HCT116 (cell line): ENCODE measurements around the gene SLC1A3.

Experiments used
- EGR1 ChIP-seq: IDR thresholded peaks from 2 replicates; pipeline ENCODE4 v1.6.1; 2012; ENCODE audit warnings: low read depth
- EZH2 ChIP-seq: fragments of 200-600 bp; sonication (generic); IDR thresholded peaks from 2 replicates; pipeline ENCODE4 v1.6.1; 2017; ENCODE audit warnings: antibody characterized with exemption, mixed run types
- JUND ChIP-seq: IDR thresholded peaks from 2 replicates; pipeline ENCODE4 v1.6.1; 2012
- POLR2A ChIP-seq: IDR thresholded peaks from 2 replicates; pipeline ENCODE4 v1.7.0; 2011; ENCODE audit warnings: borderline replicate concordance; ENCODE audit not compliant: insufficient read depth, insufficient read length; ENCODE audit errors: extremely low read depth
- SIN3A ChIP-seq: IDR thresholded peaks from 2 replicates; pipeline ENCODE4 v1.6.1; 2012; ENCODE audit warnings: low read depth
- YY1 ChIP-seq: IDR thresholded peaks from 2 replicates; pipeline ENCODE4 v1.6.1; 2011; ENCODE audit warnings: low read length, low read depth, moderate library complexity, mild to moderate bottlenecking; ENCODE audit not compliant: insufficient replicate concordance; ENCODE audit errors: extremely low read depth
- ZNF274 ChIP-seq: fragments of 200-500 bp; sonication (Bioruptor generic); IDR thresholded peaks from 2 replicates; pipeline ENCODE4 v1.6.1; 2014; ENCODE audit warnings: mild to moderate bottlenecking, low read depth, low read length, inconsistent platforms
- TF ChIP-seq, protein P1 (sequence below), 3 experiments: fragments of 200-600 bp in 1 of 3; sonication (generic) in 1 of 3; IDR thresholded peaks in 2 of 3; conservative IDR thresholded peaks in 1 of 3; 2 replicates each; pipeline ENCODE4 v1.5.1; 2012 to 2017; ENCODE audit warnings: low read depth in 2 of 3, low read length in 2 of 3, antibody characterized with exemption in 1 of 3, borderline replicate concordance in 1 of 3, control low read depth in 1 of 3, mild to moderate bottlenecking in 1 of 3, mixed read lengths in 1 of 3, mixed run types in 1 of 3, moderate library complexity in 1 of 3; ENCODE audit not compliant: insufficient read depth in 1 of 3

DNA sequence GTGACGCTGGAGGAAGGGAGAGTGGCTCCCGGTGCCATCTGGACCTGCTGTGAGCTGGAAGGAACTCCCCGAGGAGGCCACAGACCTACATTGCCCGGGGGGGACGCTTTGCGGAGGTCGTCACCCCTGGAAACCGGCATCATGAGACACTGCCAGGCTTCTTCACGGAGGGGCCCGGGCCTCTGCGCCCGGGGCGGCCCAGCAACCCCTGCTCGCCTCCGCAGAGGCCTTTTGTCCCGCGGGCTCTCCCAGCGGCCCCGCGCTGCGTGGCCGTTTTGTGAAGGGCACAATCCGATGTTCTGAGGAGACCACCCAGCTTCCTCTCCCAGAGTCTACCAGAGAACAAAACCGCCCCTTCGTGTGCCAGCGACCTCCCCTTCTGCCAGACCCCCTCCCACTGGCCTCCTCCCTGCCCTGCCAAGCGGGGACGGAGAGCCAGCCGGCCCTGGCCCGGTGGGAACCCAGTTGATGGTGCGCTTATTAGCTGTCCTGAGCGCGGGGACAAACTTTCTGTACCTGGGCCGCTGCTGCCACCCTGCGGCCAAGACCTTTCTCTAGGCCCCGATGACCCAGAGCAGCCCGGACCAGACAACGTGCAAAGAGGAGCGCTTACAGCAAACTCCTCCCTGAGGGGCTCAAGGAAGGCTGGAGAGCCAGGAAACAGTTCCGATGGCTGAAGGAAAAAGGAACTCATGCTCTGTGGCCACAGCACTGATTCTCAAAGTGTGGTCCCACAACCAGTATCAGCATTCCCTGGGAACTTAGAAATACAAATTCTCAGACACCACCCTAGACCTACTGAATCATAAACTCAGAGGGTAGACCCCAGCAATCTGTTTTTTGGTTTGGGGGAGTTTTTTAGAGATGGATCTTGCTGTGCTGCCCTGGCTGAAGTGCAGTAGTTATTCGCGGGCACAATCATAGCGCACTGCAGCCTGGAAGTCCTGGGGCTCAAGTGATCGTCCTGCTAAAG, 86.7 kb downstream of the SLC1A3 start:
- no peak for TF ChIP-seq POLR2A
- no peak for TF ChIP-seq YY1
- TF ChIP-seq, protein P1, sequence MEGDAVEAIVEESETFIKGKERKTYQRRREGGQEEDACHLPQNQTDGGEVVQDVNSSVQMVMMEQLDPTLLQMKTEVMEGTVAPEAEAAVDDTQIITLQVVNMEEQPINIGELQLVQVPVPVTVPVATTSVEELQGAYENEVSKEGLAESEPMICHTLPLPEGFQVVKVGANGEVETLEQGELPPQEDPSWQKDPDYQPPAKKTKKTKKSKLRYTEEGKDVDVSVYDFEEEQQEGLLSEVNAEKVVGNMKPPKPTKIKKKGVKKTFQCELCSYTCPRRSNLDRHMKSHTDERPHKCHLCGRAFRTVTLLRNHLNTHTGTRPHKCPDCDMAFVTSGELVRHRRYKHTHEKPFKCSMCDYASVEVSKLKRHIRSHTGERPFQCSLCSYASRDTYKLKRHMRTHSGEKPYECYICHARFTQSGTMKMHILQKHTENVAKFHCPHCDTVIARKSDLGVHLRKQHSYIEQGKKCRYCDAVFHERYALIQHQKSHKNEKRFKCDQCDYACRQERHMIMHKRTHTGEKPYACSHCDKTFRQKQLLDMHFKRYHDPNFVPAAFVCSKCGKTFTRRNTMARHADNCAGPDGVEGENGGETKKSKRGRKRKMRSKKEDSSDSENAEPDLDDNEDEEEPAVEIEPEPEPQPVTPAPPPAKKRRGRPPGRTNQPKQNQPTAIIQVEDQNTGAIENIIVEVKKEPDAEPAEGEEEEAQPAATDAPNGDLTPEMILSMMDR (IDR thresholded peaks at IDR 0.05 in 2 of 3, conservative IDR thresholded peaks at IDR 0.05 in 1 of 3; ENCODE audit: borderline replicate concordance in 1 of 3, insufficient read depth in 1 of 3, low read depth in 2 of 3, low read length in 2 of 3), result peak; percentile 71 to 85 (median 85)
- no peak for TF ChIP-seq SIN3A
- no peak for TF ChIP-seq JUND
- TF ChIP-seq ZNF274, result no peak
- TF ChIP-seq EGR1, result no peak
- TF ChIP-seq EZH2, result no peak
